ENCODE measurements around the gene INSYN2B.

- TF ChIP-seq GATA3 (IDR thresholded peaks at IDR 0.05; ENCODE audit: low read depth, low read length) (no peak), GATA2 (IDR thresholded peaks at IDR 0.05; ENCODE audit: low read depth, low read length) (no peak)
These were observed 84.4 kb downstream of the INSYN2B start for GRCh38 chr5:169895926-169896325.

All from SH-SY5Y (cell line).